K562 (cell line): ENCODE results near the gene ATE1. TPM values are rescaled to one million over a fixed set of nuclear protein-coding genes. Genes with fewer than 3 reads are reported as not detected.

Experiments
- ATAC-seq: fragments of 200-7000 bp; cut with Tn5 transposase; 3 replicates; pipeline ENCODE4 v1.9.1; 2020; ENCODE audit warnings: moderate library complexity
- BruUV-seq: library from RNA; stranded (reverse); fragments of 400-500 nt; replicated peaks from 2 replicates; lab custom pipeline; 2021; lab: Mats Ljungman, UMichigan
- CTCF ChIA-PET: fragments of 300-600 bp; formaldehyde crosslinking; extraction: SDS; loops from one replicate; lab custom pipeline; 2021; ENCODE audit warnings: low intra/inter-chr PET ratio; lab: Yijun Ruan, JAX
- POLR2A ChIA-PET: fragments of 300-600, 350-650 bp; sonication (Branson Sonifier 250); formaldehyde crosslinking; extraction: SDS; loops from one replicate; lab custom pipeline; 2021; ENCODE audit warnings: antibody characterized with exemption, inconsistent platforms; lab: Yijun Ruan, JAX
- DNase-seq, 4 experiments: peaks; one replicate each; pipeline versions ENCODE4 v3.0.0 to v3.0.0-alpha.2; 2011 to 2018; ENCODE audit warnings: low spot score in 3 of 4, mixed read lengths in 3 of 4; ENCODE audit errors: extremely low read depth in 1 of 4
- FAIRE-seq: peaks from 2 replicates; lab custom pipeline; 2011; peaks lifted over from hg19 to GRCh38; lab: Jason Lieb, UNC
- H2AFZ ChIP-seq: 2 replicates; pipeline ENCODE4 v1.6.0; 2011; ENCODE audit warnings: low read depth, low read length, control low read depth, inconsistent platforms
- H3K27ac ChIP-seq: fragments of 200-600 bp; 3 replicates; pipeline ENCODE4 v1.8.0; 2011; ENCODE audit warnings: low read depth, mild to moderate bottlenecking, control low read depth, inconsistent platforms, low read length, moderate library complexity, mixed read lengths; ENCODE audit errors: extremely low read depth
- H3K27me3 ChIP-seq, 2 experiments: fragments of 300-600 bp in 1 of 2; 2 replicates in 1 of 2; 3 replicates in 1 of 2; pipeline versions ENCODE4 v1.6.0 to v1.8.0; 2011; ENCODE audit warnings: inconsistent platforms in 2 of 2, low read length in 2 of 2, mild to moderate bottlenecking in 1 of 2, mixed read lengths in 1 of 2, moderate library complexity in 1 of 2; ENCODE audit not compliant: control insufficient read depth in 2 of 2, insufficient read depth in 2 of 2
- H3K36me3 ChIP-seq: fragments of 300-600 bp; 3 replicates; pipeline ENCODE4 v1.8.0; 2011; ENCODE audit warnings: mild to moderate bottlenecking, low read length, inconsistent platforms; ENCODE audit not compliant: control insufficient read depth, insufficient read depth
- H3K4me1 ChIP-seq, 2 experiments: fragments of 200-600 bp in 1 of 2; replicated peaks in 1 of 2; 2 replicates in 1 of 2; 3 replicates in 1 of 2; pipeline versions ENCODE4 v1.5.1 to v1.8.0; 2011; ENCODE audit warnings: inconsistent platforms in 2 of 2, low read length in 2 of 2, mild to moderate bottlenecking in 1 of 2, mixed read lengths in 1 of 2, moderate library complexity in 1 of 2; ENCODE audit not compliant: control insufficient read depth in 2 of 2, insufficient read depth in 2 of 2
- H3K4me2 ChIP-seq: 2 replicates; pipeline ENCODE4 v1.6.1; 2011; ENCODE audit warnings: low read length, control low read depth, inconsistent platforms, mixed read lengths; ENCODE audit not compliant: insufficient read depth
- H3K4me3 ChIP-seq: fragments of 200-600 bp; sonication (generic), shearing (Covaris generic); 2 replicates; pipeline ENCODE4 v1.5.1; 2016; ENCODE audit warnings: control low read depth, inconsistent platforms
- H3K79me2 ChIP-seq: fragments of 200-600 bp; 3 replicates; pipeline ENCODE4 v1.8.0; 2011; ENCODE audit warnings: low read length, inconsistent platforms; ENCODE audit not compliant: control insufficient read depth, insufficient read depth
- H3K9ac ChIP-seq, 2 experiments: 2 replicates each; pipeline versions ENCODE4 v1.6.0 to v1.6.1; 2011; ENCODE audit warnings: low read depth in 2 of 2, low read length in 2 of 2, control low read depth in 1 of 2, inconsistent platforms in 1 of 2, mild to moderate bottlenecking in 1 of 2, mixed read lengths in 1 of 2; ENCODE audit not compliant: insufficient read depth in 1 of 2
- H3K9me1 ChIP-seq: one replicate; pipeline ENCODE4 v1.6.0; 2011; ENCODE audit warnings: inconsistent platforms, mild to moderate bottlenecking, low read length, moderate library complexity; ENCODE audit not compliant: control insufficient read depth, insufficient read depth
- H3K9me3 ChIP-seq: replicated peaks from 2 replicates; pipeline ENCODE4 v1.5.1; 2011; ENCODE audit warnings: low read depth, low read length, inconsistent platforms; ENCODE audit not compliant: control insufficient read depth, insufficient read depth
- H4K20me1 ChIP-seq: replicated peaks from 2 replicates; pipeline ENCODE4 v1.6.1; 2011; ENCODE audit warnings: low read length, inconsistent platforms, mixed read lengths; ENCODE audit not compliant: control insufficient read depth, insufficient read depth
- BRD9 ChIP-seq: fragments of 450-650 bp; IDR thresholded peaks from 2 replicates; pipeline ENCODE4 v1.6.1; 2018; ENCODE audit warnings: low read depth; ENCODE audit not compliant: partially characterized antibody
- ESRRB ChIP-seq: fragments of 250-450 bp; sonication (Bioruptor Pico); IDR thresholded peaks from 2 replicates; pipeline ENCODE4 v1.5.0; 2020; ENCODE audit warnings: mild to moderate bottlenecking, moderate library complexity, borderline replicate concordance
- HDAC3 ChIP-seq: fragments of 450-650 bp; IDR thresholded peaks from 2 replicates; pipeline ENCODE4 v1.6.1; 2018; ENCODE audit warnings: borderline replicate concordance, mild to moderate bottlenecking, moderate library complexity; ENCODE audit not compliant: partially characterized antibody
- HLTF ChIP-seq: fragments of 450-650 bp; IDR thresholded peaks from 2 replicates; pipeline ENCODE4 v1.6.1; 2016
- NR1H2 ChIP-seq: sonication (generic); formaldehyde crosslinking; IDR thresholded peaks from 2 replicates; pipeline ENCODE4 v1.4.0; 2020; ENCODE audit warnings: mild to moderate bottlenecking, missing genetic modification reagents
- NUFIP1 ChIP-seq: fragments of 450-650 bp; IDR thresholded peaks from 2 replicates; pipeline ENCODE4 v1.6.1; 2018; ENCODE audit not compliant: partially characterized antibody
- POLR3A ChIP-seq: IDR thresholded peaks from 2 replicates; pipeline ENCODE4 v1.6.1; 2011; ENCODE audit warnings: borderline replicate concordance, mild to moderate bottlenecking, moderate library complexity; ENCODE audit not compliant: insufficient read length, insufficient read depth; ENCODE audit errors: extremely low read depth
- SAFB2 ChIP-seq: fragments of 200-400 bp; formaldehyde crosslinking; IDR thresholded peaks from 2 replicates; pipeline ENCODE4 v1.6.1; 2018; ENCODE audit warnings: borderline replicate concordance, low read length, low read depth, moderate library complexity; ENCODE audit not compliant: severe bottlenecking
- SNRNP70 ChIP-seq: fragments of 200-400 bp; formaldehyde crosslinking; optimal IDR thresholded peaks from 2 replicates; pipeline ENCODE3; 2017; ENCODE audit warnings: low read depth, low read length
- ZNF121 ChIP-seq: sonication (generic); formaldehyde crosslinking; conservative IDR thresholded peaks from 2 replicates; pipeline ENCODE4 v1.8.0; 2022; ENCODE audit warnings: missing genetic modification reagents
- WGBS: fragments of 100-300 bp; shearing (Covaris generic); methylation state at CpG from one replicate; pipeline ENCODE4 v1.1.6; 2016; ENCODE audit warnings: low coverage, mixed read lengths; ENCODE audit not compliant: insufficient coverage; ENCODE audit errors: missing lambda C conversion rate; 5-methylcytosine and 5-hydroxymethylcytosine counted together
- in situ Hi-C: fragments of 300-500 bp; cut with MboI; formaldehyde crosslinking; loops from 4 replicates; pipeline ENCODE4 v1.15.0; 2018; ENCODE audit warnings: inconsistent platforms, mixed read lengths
- intact Hi-C: fragments of 100-400 bp; cut with micrococcal nuclease; formaldehyde crosslinking; loops from 2 replicates; pipeline ENCODE4 v1.14.2; 2022
- polyA plus RNA-seq, 8 experiments: library from polyadenylated mRNA; depleted of rRNA in 4 of 8; stranded (reverse) in 5 of 8; unstranded in 3 of 8; fragments of >200 nt; fragmentation: Nextera tagmentation in 2 of 8; fragmentation: Illumina TruSeq in 1 of 8; extraction: Ambion mirVana in 2 of 8; extraction: Trizol in 1 of 8; gene quantifications; 2 replicates each; pipeline versions ENCODE4 v1.2.1 to v1.2.3, GENCODE V29; 2011 to 2014; ENCODE audit warnings: inconsistent platforms in 1 of 8, missing spikeins in 1 of 8
- total RNA-seq, 7 experiments: library from RNA; depleted of rRNA in 6 of 7; stranded (reverse); fragments of >200 nt in 6 of 7; fragmentation: Illumina TruSeq in 2 of 7; extraction: Trizol in 2 of 7; gene quantifications; 2 replicates each; pipeline versions ENCODE4 v1.2.1 to v1.2.3, GENCODE V29; 2011 to 2021; ENCODE audit warnings: low replicate concordance in 1 of 7
- TF ChIP-seq, protein P1 (sequence below): sonication (generic); IDR thresholded peaks from 2 replicates; pipeline ENCODE4 v1.6.1; 2016

Gene ATE1
- total and polyA plus RNA-seq, 9 of the 15 experiments (the other 6 are each of a cell fraction or from before 2014, with no cell fraction given), result 3.0 to 14.2 (median 8.8) TPM

DNA sequence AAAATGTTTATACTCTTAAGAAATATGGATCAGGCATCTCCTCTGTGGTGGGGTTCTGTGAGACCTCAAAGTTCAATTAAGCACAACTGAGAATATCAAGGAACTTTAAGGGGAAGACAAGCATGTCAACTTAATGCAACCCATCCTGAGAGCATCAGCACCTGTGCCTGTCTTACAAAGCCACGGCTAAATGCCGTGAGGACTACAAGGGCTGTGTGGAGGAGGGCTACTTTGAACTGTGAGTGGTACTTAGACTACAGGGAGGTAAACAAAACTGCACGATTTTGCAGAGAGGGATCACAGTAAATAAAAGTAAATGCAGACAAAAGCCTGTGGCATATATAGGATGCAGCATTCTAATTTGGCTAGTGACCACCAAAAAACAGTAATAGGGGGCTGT is 139.1 kb downstream of the ATE1 start:
- no peak for DNase-seq
- ChIA-PET CTCF (no interaction called here), POLR2A (no interaction called here)
- no peak overlapping the region for H3K27ac ChIP-seq
- no peak for ATAC-seq
- no peaks in the 10 kb centered on the region for H3K79me2 ChIP-seq
- H3K4me2 ChIP-seq, result no peak overlapping the region
- no peak overlapping the region for H3K9ac ChIP-seq
- no peaks in the 10 kb centered on the region for H3K9me3 ChIP-seq
- no peak for FAIRE-seq
- H3K4me3 ChIP-seq, result no peak overlapping the region
- 59% methylated on average over 3 of the region's 3 CpGs for WGBS
- no peak overlapping the region for H2AFZ ChIP-seq
- H3K4me1 ChIP-seq, result no peaks in the 10 kb centered on the region
- no peaks in the 10 kb centered on the region for H3K27me3 ChIP-seq
- TF ChIP-seq NUFIP1, result no peak
- TF ChIP-seq ESRRB (CRISPR knock-in tag), result no peak
- no peak for TF ChIP-seq BRD9
- TF ChIP-seq SAFB2, result no peak
- H3K9me1 ChIP-seq, result no peaks in the 10 kb centered on the region
- in situ Hi-C loops, result no loop called here
- intact Hi-C loops, result no loop called here
- BruUV-seq, result no TSS peak
- no peaks in the 10 kb centered on the region for H4K20me1 ChIP-seq
- no peaks in the 10 kb centered on the region for H3K36me3 ChIP-seq

GRCh38 chr10:121788115-121788514 is 139.7 kb downstream of the ATE1 start:
- Histone ChIP-seq H3K4me3 (no peak overlapping the region), H3K79me2 (no peaks in the 10 kb centered on the region), H2AFZ (no peak overlapping the region), H3K4me1 (no peaks in the 10 kb centered on the region), H3K36me3 (no peaks in the 10 kb centered on the region), H3K9me1 (no peaks in the 10 kb centered on the region), H3K9me3 (no peaks in the 10 kb centered on the region), H3K27ac (no peak overlapping the region), H4K20me1 (no peaks in the 10 kb centered on the region), H3K9ac (no peak overlapping the region), H3K4me2 (no peak overlapping the region), H3K27me3 (no peaks in the 10 kb centered on the region)
- FAIRE-seq, result no peak
- ATAC-seq, result no peak
- WGBS, result 73% methylated on average over 2 of the region's 3 CpGs
- ChIA-PET CTCF (no interaction called here), POLR2A (interaction anchor here (0.8 kb wide), 1 partner anchor 78 kb away, joined by 3 read pairs; no protein-coding TSS in a partner anchor)
- intact Hi-C loops, result no loop called here
- no TSS peak for BruUV-seq
- in situ Hi-C loops, result no loop called here
- no peak for DNase-seq
- TF ChIP-seq ZNF121, result no peak
- no peak for TF ChIP-seq POLR3A
- TF ChIP-seq SNRNP70, result no peak
- TF ChIP-seq HDAC3, result no peak
- no peak for TF ChIP-seq NR1H2 (CRISPR knock-in tag)
- TF ChIP-seq HLTF, result no peak
- TF ChIP-seq, protein P1, sequence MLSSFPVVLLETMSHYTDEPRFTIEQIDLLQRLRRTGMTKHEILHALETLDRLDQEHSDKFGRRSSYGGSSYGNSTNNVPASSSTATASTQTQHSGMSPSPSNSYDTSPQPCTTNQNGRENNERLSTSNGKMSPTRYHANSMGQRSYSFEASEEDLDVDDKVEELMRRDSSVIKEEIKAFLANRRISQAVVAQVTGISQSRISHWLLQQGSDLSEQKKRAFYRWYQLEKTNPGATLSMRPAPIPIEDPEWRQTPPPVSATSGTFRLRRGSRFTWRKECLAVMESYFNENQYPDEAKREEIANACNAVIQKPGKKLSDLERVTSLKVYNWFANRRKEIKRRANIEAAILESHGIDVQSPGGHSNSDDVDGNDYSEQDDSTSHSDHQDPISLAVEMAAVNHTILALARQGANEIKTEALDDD, result no peak
